T-cell (primary cell): ENCODE data around the gene SUGCT. TPM values are rescaled to one million over a fixed set of nuclear protein-coding genes. Genes with fewer than 3 reads are reported as not detected.

ENCODE experiments used
- ATAC-seq, 4 experiments: fragments of 200-7000 bp in 3 of 4; fragments of 150-1000 bp in 1 of 4; cut with Tn5 transposase; replicated peaks in 1 of 4; 1 replicate in 3 of 4; 2 replicates in 1 of 4; pipeline ENCODE4 v1.10.0; 2021; ENCODE audit warnings: moderate library complexity in 3 of 4, mild to moderate bottlenecking in 2 of 4, moderate number of reproducible peaks in 1 of 4
- CTCF ChIA-PET, 2 donors: fragments of 300-600 bp; sonication (Branson Sonifier 250); formaldehyde crosslinking; loops; one replicate each; lab custom pipeline; 2022; ENCODE audit warnings: antibody characterized with exemption in 2 of 2; lab: Charles Lee
- POLR2A ChIA-PET, 2 donors: fragments of 300-600 bp; sonication (Branson Sonifier 250); formaldehyde crosslinking; loops; one replicate each; lab custom pipeline; 2022; ENCODE audit warnings: antibody characterized with exemption in 2 of 2; lab: Charles Lee
- DNase-seq, 35 experiments: peaks; one replicate each; pipeline versions ENCODE4 v3.0.0 to v3.0.0-alpha.2; 2013 to 2023
- H3K27ac ChIP-seq: one replicate; pipeline ENCODE4 v1.5.1; 2013; ENCODE audit warnings: low read length
- H3K27me3 ChIP-seq, 2 experiments: replicated peaks in 1 of 2; 1 replicate in 1 of 2; 2 replicates in 1 of 2; pipeline versions ENCODE4 v1.6.1 to v1.7.0; 2013; ENCODE audit warnings: low read length in 1 of 2, mixed read lengths in 1 of 2; ENCODE audit not compliant: control insufficient read depth in 2 of 2, insufficient read depth in 2 of 2; ENCODE audit errors: extremely low read depth in 1 of 2
- H3K36me3 ChIP-seq, 2 donors: 1 replicate in 1 of 2; 2 replicates in 1 of 2; pipeline versions ENCODE4 v1.6.1 to v1.7.0; 2013; ENCODE audit warnings: low read length in 1 of 2; ENCODE audit not compliant: control insufficient read depth in 2 of 2, insufficient read depth in 1 of 2; ENCODE audit errors: extremely low read depth in 1 of 2
- H3K4me1 ChIP-seq, 2 experiments: 1 replicate in 1 of 2; 2 replicates in 1 of 2; pipeline versions ENCODE4 v1.6.1 to v1.7.0; 2013; ENCODE audit warnings: low read length in 2 of 2, mixed read lengths in 1 of 2; ENCODE audit not compliant: insufficient read depth in 2 of 2, control insufficient read depth in 1 of 2; ENCODE audit errors: extremely low read depth in 1 of 2
- H3K4me3 ChIP-seq, 2 donors: 1 replicate in 1 of 2; 2 replicates in 1 of 2; pipeline versions ENCODE4 v1.5.1 to v1.7.0; 2013; ENCODE audit warnings: mild to moderate bottlenecking in 2 of 2, low read length in 1 of 2, moderate library complexity in 1 of 2; ENCODE audit not compliant: control insufficient read depth in 1 of 2; ENCODE audit errors: extremely low read depth in 1 of 2
- H3K9me3 ChIP-seq: 2 replicates; pipeline ENCODE4 v1.7.0; 2013
- H3K27ac Mint-ChIP-seq, 2 donors: one replicate each; pipeline ENCODE4 v1.8.0; 2020 to 2021; ENCODE audit warnings: mild to moderate bottlenecking in 2 of 2, mixed read lengths in 2 of 2
- H3K27me3 Mint-ChIP-seq, 2 donors: one replicate each; pipeline ENCODE4 v1.8.0; 2021 to 2022; ENCODE audit warnings: mixed read lengths in 2 of 2
- H3K36me3 Mint-ChIP-seq: one replicate; pipeline ENCODE4 v1.8.0; 2021; ENCODE audit warnings: mixed read lengths
- H3K4me1 Mint-ChIP-seq, 3 donors: one replicate each; pipeline ENCODE4 v1.8.0; 2020 to 2022; ENCODE audit warnings: mixed read lengths in 3 of 3, mild to moderate bottlenecking in 1 of 3
- H3K4me3 Mint-ChIP-seq, 3 donors: one replicate each; pipeline ENCODE4 v1.8.0; 2020 to 2022; ENCODE audit warnings: mild to moderate bottlenecking in 3 of 3, mixed read lengths in 3 of 3, moderate library complexity in 3 of 3
- H3K9me3 Mint-ChIP-seq, 3 donors: one replicate each; pipeline ENCODE4 v1.8.0; 2020 to 2022; ENCODE audit warnings: mixed read lengths in 3 of 3
- WGBS: methylation state at CpG from one replicate; pipeline ENCODE4 v1.1.5; 2013; ENCODE audit warnings: missing lambda C conversion rate; ENCODE audit not compliant: insufficient coverage; 5-methylcytosine and 5-hydroxymethylcytosine counted together
- total RNA-seq, 35 experiments: library from RNA in 6 of 35; stranded (reverse) in 6 of 35; fragments of 120-200 nt in 1 of 35; gene quantifications; one replicate each; pipeline versions ENCODE4 v1.2.1 to v1.2.4 and lab custom pipeline; 2013 to 2026

Gene SUGCT
- total RNA-seq, 5 donors from 2014 or later (not counting 1 experiment from before 2014, with no cell fraction given), result 1.3 to 3.1 (median 2.3) TPM

- H3K4me3 Mint-ChIP-seq, result no peak overlapping the region
- no peaks in the 10 kb centered on the region for H3K4me1 Mint-ChIP-seq
- H3K36me3 Mint-ChIP-seq, result no peaks in the 10 kb centered on the region
- Histone ChIP-seq H3K4me1 (no peaks in the 10 kb centered on the region), H3K27ac (no peak overlapping the region), H3K36me3 (no peaks in the 10 kb centered on the region), H3K9me3 (no peaks in the 10 kb centered on the region), H3K4me3 (no peak overlapping the region), H3K27me3 (no peaks in the 10 kb centered on the region)
- no peak overlapping the region for H3K27ac Mint-ChIP-seq
- ChIA-PET POLR2A (no interaction called here), CTCF (no interaction called here)
- DNase-seq, result no peak
- ATAC-seq, result no peak
- WGBS, result no CpG with 5 or more reads among the region's 1 CpG
- H3K9me3 Mint-ChIP-seq, result peaks cover under 1 to 3% (median 1%) of the 10 kb centered on the region in 3 donors
- no peaks in the 10 kb centered on the region for H3K27me3 Mint-ChIP-seq
These were observed 197.1 kb downstream of the SUGCT start for GRCh38 chr7:40331915-40332314.

DNA sequence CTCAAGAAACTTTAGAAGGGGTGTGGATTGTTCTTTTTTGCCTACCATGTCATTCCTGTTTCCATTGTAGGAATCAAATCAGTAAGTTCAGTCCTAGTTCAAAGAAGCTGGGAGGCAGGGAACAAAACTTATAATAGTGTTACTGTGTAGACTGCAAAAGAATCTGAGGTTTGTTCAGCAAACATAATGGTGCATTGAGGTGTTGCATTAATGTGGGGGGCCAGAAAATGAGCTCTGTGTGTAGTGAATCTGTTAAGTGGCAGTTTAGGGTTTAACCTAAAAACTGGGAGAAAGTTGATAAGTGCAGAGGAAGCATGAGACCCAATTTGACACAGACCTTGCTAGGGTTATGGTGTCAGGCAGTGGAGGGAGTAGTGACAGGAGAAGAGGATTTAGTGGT, 197.7 kb downstream of the SUGCT start:
- Mint-ChIP-seq H3K36me3 (no peaks in the 10 kb centered on the region), H3K4me3 (no peak overlapping the region), H3K27ac (no peak overlapping the region), H3K4me1 (no peaks in the 10 kb centered on the region), H3K27me3 (no peaks in the 10 kb centered on the region), H3K9me3 (peaks cover 3 to 6% (median 4%) of the 10 kb centered on the region in 3 donors)
- POLR2A ChIA-PET, result no interaction called here
- Histone ChIP-seq H3K9me3 (no peaks in the 10 kb centered on the region), H3K27me3 (no peaks in the 10 kb centered on the region), H3K36me3 (no peaks in the 10 kb centered on the region), H3K4me3 (no peak overlapping the region), H3K4me1 (no peaks in the 10 kb centered on the region), H3K27ac (no peak overlapping the region)
- ATAC-seq, result no peak
- CTCF ChIA-PET, result interaction anchor here in 1 of 2 donors (0.9 kb wide), 1 partner anchor 9 kb away, joined by 3 read pairs; no protein-coding TSS in a partner anchor
- no peak for DNase-seq

- no peak for DNase-seq
- ChIA-PET POLR2A (no interaction called here), CTCF (no interaction called here)
- no peak overlapping the region for H3K4me3 Mint-ChIP-seq
- peaks cover 3 to 10% (median 9%) of the 10 kb centered on the region in 3 donors for H3K9me3 Mint-ChIP-seq
- Histone ChIP-seq H3K4me1 (no peaks in the 10 kb centered on the region), H3K4me3 (no peak overlapping the region), H3K9me3 (no peaks in the 10 kb centered on the region), H3K27me3 (no peaks in the 10 kb centered on the region), H3K27ac (no peak overlapping the region), H3K36me3 (no peaks in the 10 kb centered on the region)
- H3K4me1 Mint-ChIP-seq, result no peaks in the 10 kb centered on the region
- H3K27me3 Mint-ChIP-seq, result no peaks in the 10 kb centered on the region
- H3K36me3 Mint-ChIP-seq, result no peaks in the 10 kb centered on the region
- no peak for ATAC-seq
- H3K27ac Mint-ChIP-seq, result no peak overlapping the region
These were observed 207.0 kb downstream of the SUGCT start for GRCh38 chr7:40341836-40342235.

DNA sequence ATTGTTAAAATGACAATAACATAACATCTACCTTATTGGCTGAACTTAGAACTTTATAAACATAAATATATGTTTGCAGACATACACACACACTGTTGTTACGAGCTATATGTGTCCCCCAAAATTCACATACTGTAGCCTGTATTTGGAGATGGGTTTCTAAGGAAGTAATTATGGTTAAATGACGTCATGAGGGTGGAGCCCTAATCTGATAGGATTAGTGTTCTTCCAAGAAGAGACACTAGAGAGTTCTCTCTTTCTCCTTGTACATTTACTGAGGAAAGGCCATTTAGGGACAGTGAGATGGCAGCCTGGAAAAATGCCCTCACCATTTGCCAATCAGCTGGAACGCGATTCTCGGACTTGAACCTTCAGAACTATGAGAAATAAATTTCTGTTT, 211.7 kb downstream of the SUGCT start:
- Mint-ChIP-seq H3K4me3 (no peak overlapping the region), H3K4me1 (no peaks in the 10 kb centered on the region), H3K9me3 (no peaks in the 10 kb centered on the region), H3K27me3 (no peaks in the 10 kb centered on the region), H3K36me3 (no peaks in the 10 kb centered on the region), H3K27ac (no peak overlapping the region)
- 100% methylated on average over 3 of the region's 5 CpGs for WGBS
- no peaks in the 10 kb centered on the region for H3K27me3 ChIP-seq
- no peak overlapping the region for H3K27ac ChIP-seq
- H3K9me3 ChIP-seq, result no peaks in the 10 kb centered on the region
- H3K4me3 ChIP-seq, result no peak overlapping the region
- H3K4me1 ChIP-seq, result no peaks in the 10 kb centered on the region
- H3K36me3 ChIP-seq, result no peaks in the 10 kb centered on the region
- no peak for DNase-seq
- POLR2A ChIA-PET, result no interaction called here
- ATAC-seq, result no peak
- CTCF ChIA-PET, result no interaction called here

GRCh38 chr7:40348126-40348728, 213.4 kb downstream of the SUGCT start:
- no CpG with 5 or more reads among the region's 7 CpGs for WGBS
- ATAC-seq, result no peak
- Histone ChIP-seq H3K27me3 (no peaks in the 10 kb centered on the region), H3K27ac (no peak overlapping the region), H3K4me3 (no peak overlapping the region), H3K9me3 (no peaks in the 10 kb centered on the region), H3K4me1 (no peaks in the 10 kb centered on the region), H3K36me3 (no peaks in the 10 kb centered on the region)
- Mint-ChIP-seq H3K27me3 (no peaks in the 10 kb centered on the region), H3K4me3 (no peak overlapping the region), H3K9me3 (no peaks in the 10 kb centered on the region), H3K36me3 (no peaks in the 10 kb centered on the region), H3K27ac (no peak overlapping the region), H3K4me1 (no peaks in the 10 kb centered on the region)
- no peak for DNase-seq
- ChIA-PET POLR2A (no interaction called here), CTCF (no interaction called here)

GRCh38 chr7:40350100-40350499, 215.3 kb downstream of the SUGCT start:
- Histone ChIP-seq H3K4me3 (no peak overlapping the region), H3K36me3 (no peaks in the 10 kb centered on the region), H3K27me3 (no peaks in the 10 kb centered on the region), H3K27ac (no peak overlapping the region), H3K4me1 (no peaks in the 10 kb centered on the region), H3K9me3 (no peaks in the 10 kb centered on the region)
- Mint-ChIP-seq H3K4me3 (no peak overlapping the region), H3K36me3 (no peaks in the 10 kb centered on the region), H3K4me1 (no peaks in the 10 kb centered on the region), H3K27me3 (no peaks in the 10 kb centered on the region), H3K9me3 (no peaks in the 10 kb centered on the region), H3K27ac (no peak overlapping the region)
- whole genome bisulfite sequencing, result no CpG with 5 or more reads among the region's 4 CpGs
- CTCF ChIA-PET, result no interaction called here
- no peak for DNase-seq
- ATAC-seq, result no peak
- POLR2A ChIA-PET, result no interaction called here

DNA sequence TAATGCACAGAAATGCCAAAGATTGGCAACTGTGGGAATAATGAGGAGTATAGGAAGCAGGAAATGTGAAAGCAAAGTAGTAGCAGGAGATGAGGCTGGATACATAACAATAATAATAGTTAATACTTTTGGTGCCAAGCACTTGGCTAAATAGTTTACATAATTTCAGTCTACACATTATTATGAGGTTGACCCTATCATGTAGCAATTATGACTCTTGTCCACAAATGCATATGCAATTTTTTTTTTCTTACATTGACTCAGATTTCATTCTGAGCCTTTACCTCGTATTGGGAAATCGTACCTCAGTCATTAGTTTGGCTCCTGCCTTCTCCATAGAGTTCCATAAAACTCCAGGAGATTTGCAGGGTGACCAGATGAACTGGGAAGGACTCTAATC, 219.9 kb downstream of the SUGCT start:
- POLR2A ChIA-PET, result no interaction called here
- no peak overlapping the region for H3K27ac Mint-ChIP-seq
- H3K4me1 ChIP-seq, result no peaks in the 10 kb centered on the region
- H3K27me3 ChIP-seq, result no peaks in the 10 kb centered on the region
- H3K36me3 ChIP-seq, result no peaks in the 10 kb centered on the region
- no peak for ATAC-seq
- H3K27me3 Mint-ChIP-seq, result no peaks in the 10 kb centered on the region
- no peaks in the 10 kb centered on the region for H3K4me1 Mint-ChIP-seq
- H3K4me3 ChIP-seq, result no peak overlapping the region
- H3K27ac ChIP-seq, result no peak overlapping the region
- no peak for DNase-seq
- no peak overlapping the region for H3K4me3 Mint-ChIP-seq
- CTCF ChIA-PET, result no interaction called here
- WGBS, result no CpG with 5 or more reads among the region's 2 CpGs
- H3K36me3 Mint-ChIP-seq, result no peaks in the 10 kb centered on the region
- H3K9me3 Mint-ChIP-seq, result no peaks in the 10 kb centered on the region
- H3K9me3 ChIP-seq, result no peaks in the 10 kb centered on the region
